Vagina (tissue), 2 donors: ENCODE results near the gene RND1. TPM values are rescaled to one million over a fixed set of nuclear protein-coding genes. Genes with fewer than 3 reads are reported as not detected.

Experiments
- DNase-seq, 2 donors: peaks; one replicate each; pipeline ENCODE4 v3.0.0-alpha.2; 2017; ENCODE audit errors: extremely low spot score in 2 of 2
- H3K27ac ChIP-seq: fragments of 200-600 bp; sonication (generic); one replicate; pipeline ENCODE4 v1.5.1; 2019
- H3K27me3 ChIP-seq: fragments of 200-600 bp; sonication (generic); one replicate; pipeline ENCODE4 v1.5.1; 2019
- H3K36me3 ChIP-seq, 2 donors: fragments of 200-600 bp; sonication (generic); one replicate each; pipeline ENCODE4 v1.5.1; 2017 to 2019
- H3K4me1 ChIP-seq: fragments of 200-600 bp; sonication (generic); one replicate; pipeline ENCODE4 v1.5.1; 2019
- H3K4me3 ChIP-seq, 2 donors: fragments of 200-600 bp; sonication (generic); 1 replicate in 1 of 2; 2 replicates in 1 of 2; pipeline ENCODE4 v1.5.1; 2016 to 2019
- H3K9me3 ChIP-seq: fragments of 200-600 bp; sonication (generic); one replicate; pipeline ENCODE4 v1.5.1; 2019
- POLR2A ChIP-seq, 2 donors: fragments of 450-650 bp; IDR thresholded peaks; one replicate each; pipeline ENCODE4 v1.6.1; 2017; ENCODE audit warnings: antibody characterized with exemption in 2 of 2, mild to moderate bottlenecking in 2 of 2, moderate library complexity in 2 of 2
- POLR2AphosphoS5 ChIP-seq, 2 donors: sonication (generic); formaldehyde crosslinking; IDR thresholded peaks; one replicate each; pipeline ENCODE4 v1.9.0; 2017; ENCODE audit warnings: antibody characterized with exemption in 2 of 2, mild to moderate bottlenecking in 2 of 2, low read depth in 1 of 2; ENCODE audit not compliant: insufficient read depth in 1 of 2
- intact Hi-C: fragments of 100-400 bp; cut with DNase I; formaldehyde crosslinking; loops from one replicate; pipeline ENCODE4 v1.15.1; 2023
- total RNA-seq: library from RNA; depleted of rRNA; stranded (reverse); fragments of >200 nt; gene quantifications from one replicate; pipeline ENCODE4 v1.2.3, GENCODE V29; 2016
- TF ChIP-seq, protein P1 (sequence below), 3 experiments: fragments of 450-650 bp in 2 of 3; fragments of 200-600 bp in 1 of 3; sonication (generic) in 1 of 3; IDR thresholded peaks; one replicate each; pipeline ENCODE4 v1.5.1; 2017 to 2019; ENCODE audit warnings: antibody characterized with exemption in 3 of 3, mild to moderate bottlenecking in 2 of 3, moderate library complexity in 2 of 3

The RND1 gene
- total RNA-seq, 1 donor from 2014 or later: 3.9 TPM

GRCh38 chr12:48813465-48814261, 52.0 kb downstream of the RND1 start:
- DNase-seq: no peak
- intact Hi-C loops: no loop called here
- Histone ChIP-seq H3K27me3 (no peaks in the 10 kb centered on the region), H3K4me1 (peaks cover 69% of the 10 kb centered on the region), H3K9me3 (no peaks in the 10 kb centered on the region), H3K27ac (peak overlapping the region; percentile 95), H3K4me3 (peak overlapping the region; percentile 69 to 75), H3K36me3 (no peaks in the 10 kb centered on the region)
- no peak for TF ChIP-seq POLR2AphosphoS5 (IDR thresholded peaks at IDR 0.05; ENCODE audit: insufficient read depth in 1 of 2, low read depth in 1 of 2)
- no peak for TF ChIP-seq POLR2A (IDR thresholded peaks at IDR 0.05)
- TF ChIP-seq, protein P1, sequence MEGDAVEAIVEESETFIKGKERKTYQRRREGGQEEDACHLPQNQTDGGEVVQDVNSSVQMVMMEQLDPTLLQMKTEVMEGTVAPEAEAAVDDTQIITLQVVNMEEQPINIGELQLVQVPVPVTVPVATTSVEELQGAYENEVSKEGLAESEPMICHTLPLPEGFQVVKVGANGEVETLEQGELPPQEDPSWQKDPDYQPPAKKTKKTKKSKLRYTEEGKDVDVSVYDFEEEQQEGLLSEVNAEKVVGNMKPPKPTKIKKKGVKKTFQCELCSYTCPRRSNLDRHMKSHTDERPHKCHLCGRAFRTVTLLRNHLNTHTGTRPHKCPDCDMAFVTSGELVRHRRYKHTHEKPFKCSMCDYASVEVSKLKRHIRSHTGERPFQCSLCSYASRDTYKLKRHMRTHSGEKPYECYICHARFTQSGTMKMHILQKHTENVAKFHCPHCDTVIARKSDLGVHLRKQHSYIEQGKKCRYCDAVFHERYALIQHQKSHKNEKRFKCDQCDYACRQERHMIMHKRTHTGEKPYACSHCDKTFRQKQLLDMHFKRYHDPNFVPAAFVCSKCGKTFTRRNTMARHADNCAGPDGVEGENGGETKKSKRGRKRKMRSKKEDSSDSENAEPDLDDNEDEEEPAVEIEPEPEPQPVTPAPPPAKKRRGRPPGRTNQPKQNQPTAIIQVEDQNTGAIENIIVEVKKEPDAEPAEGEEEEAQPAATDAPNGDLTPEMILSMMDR (IDR thresholded peaks at IDR 0.05): no peak

GRCh38 chr12:48812389-48812788, 53.3 kb downstream of the RND1 start:
- no peak for TF ChIP-seq POLR2A (IDR thresholded peaks at IDR 0.05)
- TF ChIP-seq, protein P1 (IDR thresholded peaks at IDR 0.05): no peak
- no peak for TF ChIP-seq POLR2AphosphoS5 (IDR thresholded peaks at IDR 0.05; ENCODE audit: insufficient read depth in 1 of 2, low read depth in 1 of 2)
- no peak overlapping the region for H3K4me3 ChIP-seq
- DNase-seq: no peak
- peaks cover 62% of the 10 kb centered on the region for H3K4me1 ChIP-seq
- H3K27ac ChIP-seq: peak overlapping the region; percentile 95
- no peaks in the 10 kb centered on the region for H3K36me3 ChIP-seq
- intact Hi-C loops: no loop called here
- H3K9me3 ChIP-seq: no peaks in the 10 kb centered on the region
- H3K27me3 ChIP-seq: no peaks in the 10 kb centered on the region

DNA sequence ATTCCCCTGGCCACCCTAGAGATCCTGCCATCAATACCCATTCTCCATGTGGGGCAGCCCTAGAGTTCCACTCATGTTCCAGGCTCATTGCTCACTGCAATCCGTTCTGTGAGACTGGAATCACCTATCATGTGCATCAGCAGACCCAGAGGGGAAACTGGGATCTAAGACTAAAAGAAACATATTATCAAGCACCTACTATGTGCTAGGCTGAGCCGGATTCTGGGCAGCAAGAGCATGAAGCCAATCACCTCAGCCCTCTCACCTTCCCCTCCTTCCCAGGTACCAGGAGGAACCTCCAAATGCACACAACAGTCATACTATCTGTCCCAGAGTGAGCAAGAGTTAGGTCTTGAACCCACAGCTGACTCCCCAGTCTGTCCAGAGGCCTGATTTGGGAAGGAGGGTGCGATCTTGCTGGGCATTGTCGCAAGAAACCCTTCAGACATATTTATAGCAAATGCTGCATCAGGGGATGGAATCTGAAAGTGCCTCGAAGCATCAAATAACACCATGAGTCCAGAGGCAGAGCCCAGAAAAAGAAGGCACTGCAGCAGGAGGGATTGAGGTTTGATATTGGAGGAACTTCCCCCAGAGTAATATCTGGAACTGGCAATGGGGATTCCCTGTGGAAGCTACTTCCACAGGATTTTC, 54.1 kb downstream of the RND1 start:
- no peak for DNase-seq
- H3K9me3 ChIP-seq: no peaks in the 10 kb centered on the region
- H3K27ac ChIP-seq: peak overlapping the region; percentile 95
- no peak overlapping the region for H3K4me3 ChIP-seq
- peaks cover 53% of the 10 kb centered on the region for H3K4me1 ChIP-seq
- TF ChIP-seq, protein P1 (IDR thresholded peaks at IDR 0.05): no peak
- TF ChIP-seq POLR2A (IDR thresholded peaks at IDR 0.05) (no peak), POLR2AphosphoS5 (IDR thresholded peaks at IDR 0.05; ENCODE audit: insufficient read depth in 1 of 2, low read depth in 1 of 2) (no peak)
- intact Hi-C loops: no loop called here
- no peaks in the 10 kb centered on the region for H3K36me3 ChIP-seq
- H3K27me3 ChIP-seq: no peaks in the 10 kb centered on the region

DNA sequence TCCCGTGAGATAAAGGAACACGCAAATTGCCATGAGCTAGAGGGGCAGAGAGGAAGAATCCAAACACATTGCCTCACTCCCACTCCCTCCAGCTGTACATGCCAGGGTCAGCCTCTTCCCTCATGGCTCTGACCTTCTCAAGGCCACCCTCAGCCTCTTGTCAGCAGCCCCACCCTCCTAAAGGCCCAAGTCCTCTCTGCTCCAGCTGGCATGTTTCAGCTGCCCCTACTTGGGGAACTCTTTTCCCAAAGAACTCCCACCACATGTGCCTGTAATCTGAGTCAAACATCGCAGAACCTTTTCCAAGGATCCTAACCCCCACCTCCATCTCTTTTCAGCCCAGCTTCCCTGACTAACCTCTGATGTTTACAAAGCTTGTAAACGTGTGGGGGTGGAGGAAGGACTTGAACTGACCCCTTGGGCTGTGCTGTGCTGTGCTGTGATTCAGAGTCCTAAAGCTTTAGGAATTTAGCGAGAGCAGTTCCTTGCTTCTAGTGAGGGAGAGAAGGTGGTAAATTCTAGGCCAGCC, 54.7 kb downstream of the RND1 start:
- intact Hi-C loops: no loop called here
- TF ChIP-seq POLR2AphosphoS5 (IDR thresholded peaks at IDR 0.05; ENCODE audit: insufficient read depth in 1 of 2, low read depth in 1 of 2) (peak in 1 of 2 donors; percentile 19), POLR2A (IDR thresholded peaks at IDR 0.05) (no peak)
- TF ChIP-seq, protein P1 (IDR thresholded peaks at IDR 0.05): no peak
- no peak overlapping the region for H3K4me3 ChIP-seq
- H3K4me1 ChIP-seq: peaks cover 47% of the 10 kb centered on the region
- no peaks in the 10 kb centered on the region for H3K27me3 ChIP-seq
- no peaks in the 10 kb centered on the region for H3K9me3 ChIP-seq
- peak overlapping the region; percentile 95 for H3K27ac ChIP-seq
- no peak for DNase-seq
- no peaks in the 10 kb centered on the region for H3K36me3 ChIP-seq
